Endothelial cell of umbilical vein (primary cell): ENCODE results near the gene DAND5.

ENCODE experiments used
- EZH2 ChIP-seq: IDR thresholded peaks from 2 replicates; pipeline ENCODE4 v1.6.1; 2012; ENCODE audit warnings: borderline replicate concordance, low read depth, mild to moderate bottlenecking, moderate library complexity, low read length, inconsistent platforms; ENCODE audit not compliant: severe bottlenecking
- FOS ChIP-seq: IDR thresholded peaks from 2 replicates; pipeline ENCODE4 v1.6.1; 2011; ENCODE audit warnings: mild to moderate bottlenecking, low read length, moderate library complexity, borderline replicate concordance; ENCODE audit not compliant: insufficient read depth
- GATA2 ChIP-seq: IDR thresholded peaks from 2 replicates; pipeline ENCODE4 v1.7.0; 2011; ENCODE audit warnings: low read depth, mild to moderate bottlenecking, moderate library complexity, mixed read lengths, low read length; ENCODE audit not compliant: insufficient read length, insufficient read depth
- JUN ChIP-seq: IDR thresholded peaks from 2 replicates; pipeline ENCODE4 v1.6.1; 2011; ENCODE audit warnings: borderline replicate concordance, low read depth; ENCODE audit not compliant: insufficient read length, insufficient read depth
- MYC ChIP-seq: IDR thresholded peaks from one replicate; pipeline ENCODE4 v1.6.1; 2011; ENCODE audit warnings: mild to moderate bottlenecking, low read depth, low read length
- POLR2A ChIP-seq: IDR thresholded peaks from 2 replicates; pipeline ENCODE4 v1.6.1; 2012; ENCODE audit warnings: low read depth, mild to moderate bottlenecking, control low read depth, low read length
- POLR2AphosphoS5 ChIP-seq: IDR thresholded peaks from 2 replicates; pipeline ENCODE4 v1.6.1; 2012; ENCODE audit warnings: low read depth, mild to moderate bottlenecking, control low read depth, low read length, moderate library complexity; ENCODE audit not compliant: insufficient read depth
- TF ChIP-seq, protein P1 (sequence below), 2 donors: IDR thresholded peaks; 1 replicate in 1 of 2; 2 replicates in 1 of 2; pipeline ENCODE4 v1.5.1; 2011; ENCODE audit warnings: low read length in 2 of 2, mild to moderate bottlenecking in 2 of 2, moderate library complexity in 2 of 2, control low read depth in 1 of 2, inconsistent platforms in 1 of 2, low read depth in 1 of 2; ENCODE audit not compliant: insufficient read depth in 1 of 2; ENCODE audit errors: extremely low read depth in 1 of 2
- TF ChIP-seq, protein P2 (sequence below): IDR thresholded peaks from 2 replicates; pipeline ENCODE4 v1.6.1; 2011; ENCODE audit not compliant: insufficient read depth, insufficient read length

DNA sequence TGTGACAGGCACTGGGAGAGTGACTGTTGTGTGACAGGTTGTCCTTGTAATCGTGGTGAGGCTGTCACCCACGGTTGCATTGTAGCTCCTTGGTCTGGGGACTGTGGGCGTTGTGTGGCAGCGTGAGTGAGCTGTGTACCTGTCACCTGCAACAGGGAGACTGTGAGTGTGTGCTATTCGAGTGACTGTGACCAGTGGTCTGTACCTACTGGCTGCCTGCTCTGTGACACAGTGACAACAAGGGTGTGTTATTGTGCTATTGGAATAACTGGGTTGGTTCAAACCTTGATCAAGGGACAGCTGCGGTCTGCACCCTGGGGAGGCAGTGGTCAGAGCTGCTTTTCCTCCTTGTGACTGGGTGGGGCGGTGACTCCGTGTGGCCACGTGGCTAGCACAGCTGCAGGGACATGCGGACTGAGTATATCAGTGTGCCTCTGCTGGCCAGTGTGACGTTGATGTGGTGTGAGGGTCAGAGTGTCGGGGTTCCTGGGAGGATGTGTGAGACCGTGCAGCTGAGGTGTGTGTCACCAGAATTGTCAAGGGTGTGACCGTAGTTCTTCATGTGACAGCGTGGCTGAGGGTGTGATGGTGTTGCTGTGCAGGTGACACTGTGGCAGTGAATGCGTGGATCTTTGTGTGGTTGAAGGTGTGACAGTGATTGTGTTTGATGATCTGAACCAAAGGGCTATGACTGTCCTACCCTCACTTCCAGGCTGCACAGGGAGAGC, 15.8 kb downstream of the DAND5 start:
- no peak for TF ChIP-seq POLR2A
- TF ChIP-seq, protein P1, sequence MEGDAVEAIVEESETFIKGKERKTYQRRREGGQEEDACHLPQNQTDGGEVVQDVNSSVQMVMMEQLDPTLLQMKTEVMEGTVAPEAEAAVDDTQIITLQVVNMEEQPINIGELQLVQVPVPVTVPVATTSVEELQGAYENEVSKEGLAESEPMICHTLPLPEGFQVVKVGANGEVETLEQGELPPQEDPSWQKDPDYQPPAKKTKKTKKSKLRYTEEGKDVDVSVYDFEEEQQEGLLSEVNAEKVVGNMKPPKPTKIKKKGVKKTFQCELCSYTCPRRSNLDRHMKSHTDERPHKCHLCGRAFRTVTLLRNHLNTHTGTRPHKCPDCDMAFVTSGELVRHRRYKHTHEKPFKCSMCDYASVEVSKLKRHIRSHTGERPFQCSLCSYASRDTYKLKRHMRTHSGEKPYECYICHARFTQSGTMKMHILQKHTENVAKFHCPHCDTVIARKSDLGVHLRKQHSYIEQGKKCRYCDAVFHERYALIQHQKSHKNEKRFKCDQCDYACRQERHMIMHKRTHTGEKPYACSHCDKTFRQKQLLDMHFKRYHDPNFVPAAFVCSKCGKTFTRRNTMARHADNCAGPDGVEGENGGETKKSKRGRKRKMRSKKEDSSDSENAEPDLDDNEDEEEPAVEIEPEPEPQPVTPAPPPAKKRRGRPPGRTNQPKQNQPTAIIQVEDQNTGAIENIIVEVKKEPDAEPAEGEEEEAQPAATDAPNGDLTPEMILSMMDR (IDR thresholded peaks at IDR 0.05; ENCODE audit: extremely low read depth in 1 of 2, insufficient read depth in 1 of 2, low read depth in 1 of 2, low read length in 2 of 2), result no peak
- TF ChIP-seq GATA2, result no peak
- no peak for TF ChIP-seq POLR2AphosphoS5
- no peak for TF ChIP-seq FOS
- TF ChIP-seq EZH2, result no peak
- no peak for TF ChIP-seq MYC
- TF ChIP-seq, protein P2, sequence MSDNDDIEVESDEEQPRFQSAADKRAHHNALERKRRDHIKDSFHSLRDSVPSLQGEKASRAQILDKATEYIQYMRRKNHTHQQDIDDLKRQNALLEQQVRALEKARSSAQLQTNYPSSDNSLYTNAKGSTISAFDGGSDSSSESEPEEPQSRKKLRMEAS, result no peak
- no peak for TF ChIP-seq JUN
